GM21423 (cell line): ENCODE results near the gene PPP1R16B.

Source experiments
- ATAC-seq: cut with Tn5 transposase; IDR thresholded peaks from one replicate; pipeline ENCODE4 v1.9.1; 2021; ENCODE audit warnings: mild to moderate bottlenecking, moderate library complexity; ENCODE audit not compliant: unreplicated experiment

Gene PPP1R16B

GRCh38 chr20:38825901-38826625 is 20.6 kb downstream of the PPP1R16B start:
- no peak for ATAC-seq

GRCh38 chr20:38827770-38828281 is 22.3 kb downstream of the PPP1R16B start:
- no peak for ATAC-seq

DNA sequence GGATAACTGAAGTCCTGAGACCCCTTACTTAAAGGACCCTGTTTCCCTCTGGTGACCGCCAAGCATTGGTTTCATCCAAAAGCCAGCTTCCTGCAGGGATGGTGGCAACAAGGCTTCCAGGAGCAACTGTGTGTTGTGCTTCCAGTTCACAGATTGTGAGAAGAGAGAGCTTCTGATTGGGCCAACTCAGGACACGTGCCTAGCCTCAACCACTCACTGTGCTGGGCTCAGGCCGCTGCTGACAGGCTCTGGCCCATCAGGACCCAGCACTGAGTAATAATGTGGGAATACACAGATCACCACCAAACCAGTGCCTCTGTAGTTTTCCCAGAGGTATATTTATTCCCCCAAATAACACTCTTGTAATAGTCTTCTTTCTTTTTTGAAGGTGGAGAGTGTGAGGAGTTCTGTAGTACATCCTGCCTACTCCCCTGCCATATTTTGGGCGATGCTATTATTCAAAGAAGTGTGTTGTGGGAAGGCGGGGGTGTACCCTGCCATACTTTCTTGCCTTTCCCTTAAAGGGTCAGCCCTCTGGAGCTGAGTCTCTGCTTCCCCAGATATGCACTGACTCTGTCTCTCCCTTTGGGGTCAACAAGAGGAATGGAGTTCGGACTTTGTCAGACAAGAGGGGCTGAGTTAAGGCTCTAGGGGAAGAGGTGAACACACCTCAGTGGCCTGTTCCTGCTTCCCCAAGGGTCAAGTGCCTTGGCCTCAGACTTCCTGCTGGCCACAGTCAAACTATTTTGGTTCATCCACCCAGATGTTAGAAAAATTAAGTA is 23.2 kb downstream of the PPP1R16B start:
- no peak for ATAC-seq

DNA sequence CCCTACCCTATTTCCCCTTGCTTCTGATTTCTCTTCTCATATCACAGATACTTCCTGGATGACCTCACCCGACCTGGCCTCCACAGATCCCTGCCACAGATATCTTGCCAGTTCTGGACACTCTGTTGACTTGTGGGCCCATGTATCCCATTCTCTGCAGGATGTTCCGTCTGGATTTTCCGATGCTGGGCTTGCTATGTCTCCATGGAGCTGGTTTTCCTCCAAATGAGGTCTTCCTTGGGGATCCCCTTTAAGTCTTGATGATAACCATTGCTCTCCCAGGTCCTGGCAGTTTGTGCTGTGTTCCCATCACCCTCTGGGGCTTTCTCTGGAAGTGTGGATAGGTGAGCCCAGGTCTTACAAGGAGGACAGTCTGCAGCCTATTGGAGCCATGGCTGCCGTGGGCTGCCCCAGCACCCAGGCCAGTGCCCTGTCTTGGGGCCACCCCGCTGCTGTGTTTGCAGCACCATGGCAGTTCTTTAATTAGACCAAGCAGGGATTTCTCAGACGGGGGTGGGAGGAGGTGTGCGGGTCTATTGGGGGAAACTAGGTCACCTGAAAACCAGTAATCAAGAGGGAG is 23.9 kb downstream of the PPP1R16B start:
- no peak for ATAC-seq

DNA sequence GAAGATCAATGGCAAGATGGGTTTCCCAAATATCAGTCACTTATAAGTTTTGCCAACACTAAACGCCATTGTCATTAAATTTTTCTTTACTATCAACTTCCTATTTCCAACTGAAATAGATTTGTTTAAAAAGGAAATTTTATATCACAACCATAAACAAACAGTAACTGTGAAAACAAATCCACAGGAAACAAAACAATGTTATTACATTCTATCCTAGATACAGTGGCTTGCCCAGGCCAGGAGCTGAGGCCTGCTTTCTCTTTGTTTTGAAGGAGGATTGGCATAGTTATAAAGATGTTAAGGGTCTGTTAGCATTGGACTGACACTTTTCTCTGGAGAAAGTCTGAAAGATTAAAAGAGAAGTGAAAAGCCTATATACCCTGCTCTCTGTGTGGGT is 24.9 kb downstream of the PPP1R16B start:
- ATAC-seq, result no peak

DNA sequence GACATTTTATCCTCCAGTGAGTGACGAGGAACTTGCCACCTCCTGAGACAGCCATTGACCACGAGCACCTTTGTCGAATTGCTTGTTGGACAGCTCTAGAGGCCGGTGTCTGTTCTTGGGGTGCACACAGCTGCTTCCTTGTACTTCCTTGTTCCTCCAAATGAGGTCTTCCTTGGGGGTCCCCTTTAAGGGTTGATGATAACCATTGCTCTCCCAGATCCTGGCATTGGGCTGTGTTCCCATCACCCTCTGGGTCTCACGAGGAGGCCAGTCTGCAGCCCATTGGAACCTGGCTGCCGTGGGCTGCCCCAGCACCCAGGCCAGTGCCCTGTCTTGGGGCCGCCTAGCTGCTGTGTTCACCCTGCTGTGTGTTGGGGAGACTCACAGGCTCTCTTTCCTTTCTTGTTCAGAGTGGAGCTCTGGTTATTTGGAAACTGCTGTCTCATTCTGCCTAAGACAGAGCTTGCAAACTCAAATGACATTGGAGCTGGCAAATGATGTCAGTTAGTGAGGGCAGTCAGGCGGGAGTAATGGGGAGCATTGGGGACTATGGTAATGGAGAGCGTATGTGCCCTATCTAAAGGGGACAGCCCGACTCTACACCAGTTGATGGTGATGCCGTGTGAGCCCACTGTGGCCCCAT is 25.7 kb downstream of the PPP1R16B start:
- ATAC-seq, result no peak

DNA sequence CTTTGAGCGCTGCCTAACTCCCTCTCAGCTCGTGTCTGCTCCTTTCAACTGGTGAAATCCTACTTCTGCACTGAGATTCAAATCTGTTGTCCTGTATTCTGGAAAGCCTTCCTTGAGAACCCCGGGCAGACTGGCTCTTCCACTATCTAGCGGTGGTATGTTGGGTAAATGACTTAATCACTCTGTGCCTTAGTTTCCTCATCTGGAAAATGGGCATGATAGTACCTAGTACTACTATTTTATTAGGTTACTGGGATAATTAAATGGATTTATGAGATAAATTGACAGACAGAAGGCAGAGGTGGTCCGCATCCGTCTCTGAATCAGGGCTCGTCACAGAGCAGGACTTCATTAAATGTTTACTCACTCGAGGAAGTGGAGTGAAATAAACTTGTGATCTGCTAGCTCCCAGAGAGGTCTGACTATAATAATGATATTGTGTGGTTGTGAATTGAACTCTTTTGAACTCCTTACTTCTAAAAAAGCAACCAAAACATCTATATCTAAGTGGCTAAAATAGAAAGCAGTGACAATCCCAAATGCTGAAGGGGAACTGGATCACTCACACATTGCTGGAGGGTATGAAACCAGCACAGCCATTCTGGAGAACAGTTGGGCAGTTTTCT is 26.6 kb downstream of the PPP1R16B start:
- ATAC-seq, result no peak

GRCh38 chr20:38833154-38833856 is 27.8 kb downstream of the PPP1R16B start:
- ATAC-seq, result no peak

- no peak for ATAC-seq
Observed at GRCh38 chr20:38833857-38834164, 28.3 kb downstream of the PPP1R16B start.

DNA sequence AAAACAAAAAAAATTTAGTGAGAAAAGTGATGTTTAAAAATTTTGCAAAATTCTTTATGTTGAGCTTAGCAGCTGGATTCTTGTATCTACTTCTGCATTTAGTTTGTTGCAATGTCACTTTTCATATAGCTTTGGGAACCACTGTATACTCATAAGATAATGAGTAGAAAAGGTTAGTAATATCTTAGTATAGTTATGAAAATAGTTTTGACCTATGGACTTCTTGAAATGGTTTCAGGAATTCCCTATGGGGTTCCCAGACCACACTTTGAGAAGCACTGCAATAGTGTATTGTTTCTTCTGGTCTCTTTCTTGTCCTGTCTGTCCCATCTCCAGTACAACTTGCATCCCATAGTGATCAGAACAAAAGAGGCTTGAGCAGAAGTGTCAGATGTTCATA is 29.4 kb downstream of the PPP1R16B start:
- ATAC-seq, result no peak

DNA sequence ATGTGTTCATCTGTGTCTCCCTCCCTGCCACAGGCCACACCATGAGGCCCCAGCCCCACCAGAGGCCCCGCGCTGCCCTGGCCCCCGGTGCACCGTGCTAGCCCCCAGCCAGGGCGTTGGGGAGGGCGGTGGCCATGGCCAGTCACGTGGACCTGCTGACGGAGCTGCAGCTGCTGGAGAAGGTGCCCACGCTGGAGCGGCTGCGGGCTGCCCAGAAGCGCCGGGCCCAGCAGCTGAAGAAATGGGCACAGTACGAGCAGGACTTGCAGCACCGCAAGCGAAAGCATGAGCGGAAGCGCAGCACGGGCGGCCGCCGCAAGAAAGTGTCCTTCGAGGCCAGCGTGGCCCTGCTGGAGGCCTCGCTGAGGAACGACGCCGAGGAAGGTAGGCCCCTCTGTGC is 30.3 kb downstream of the PPP1R16B start:
- ATAC-seq, result no peak

DNA sequence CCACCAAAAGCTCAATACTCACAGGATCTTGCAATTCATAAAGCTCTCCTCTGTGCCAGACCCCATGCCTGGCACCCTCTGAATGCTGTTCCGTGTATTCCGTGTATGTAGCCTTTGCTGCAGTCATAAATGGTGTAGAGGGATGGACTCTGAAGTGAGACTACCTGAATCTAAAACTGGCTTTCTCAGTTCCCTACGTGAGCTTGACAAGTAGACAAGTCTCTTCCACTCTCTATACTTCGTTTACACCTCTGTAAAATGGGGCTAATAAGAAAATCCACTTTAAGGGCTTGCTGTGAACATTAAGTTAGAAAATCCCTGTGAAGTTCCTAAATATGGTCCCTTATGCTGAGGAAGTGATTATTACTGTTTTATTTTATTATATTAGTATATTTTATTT is 31.5 kb downstream of the PPP1R16B start:
- no peak for ATAC-seq

- ATAC-seq, result no peak
Observed at GRCh38 chr20:38838326-38838725, 32.8 kb downstream of the PPP1R16B start.

DNA sequence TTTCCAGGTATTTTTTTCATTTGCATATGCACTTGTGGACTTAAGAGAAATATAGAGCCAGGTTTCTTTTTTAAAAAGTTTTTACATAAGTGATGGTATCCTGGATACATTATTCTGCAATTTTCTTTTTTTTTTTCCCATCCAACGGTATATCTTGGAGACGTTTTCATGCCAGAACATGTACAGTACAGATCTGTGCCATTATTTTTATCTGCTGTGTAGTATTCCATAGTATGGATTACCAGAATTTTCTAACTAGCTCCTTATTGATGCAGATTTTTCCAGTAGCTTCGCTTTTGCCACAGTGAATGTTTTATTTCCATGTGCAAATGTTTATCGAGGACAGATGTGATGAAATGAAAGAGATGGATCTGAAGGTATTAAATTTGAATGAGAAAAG is 34.1 kb downstream of the PPP1R16B start:
- ATAC-seq, result no peak

GRCh38 chr20:38840053-38840893 is 34.8 kb downstream of the PPP1R16B start:
- no peak for ATAC-seq

DNA sequence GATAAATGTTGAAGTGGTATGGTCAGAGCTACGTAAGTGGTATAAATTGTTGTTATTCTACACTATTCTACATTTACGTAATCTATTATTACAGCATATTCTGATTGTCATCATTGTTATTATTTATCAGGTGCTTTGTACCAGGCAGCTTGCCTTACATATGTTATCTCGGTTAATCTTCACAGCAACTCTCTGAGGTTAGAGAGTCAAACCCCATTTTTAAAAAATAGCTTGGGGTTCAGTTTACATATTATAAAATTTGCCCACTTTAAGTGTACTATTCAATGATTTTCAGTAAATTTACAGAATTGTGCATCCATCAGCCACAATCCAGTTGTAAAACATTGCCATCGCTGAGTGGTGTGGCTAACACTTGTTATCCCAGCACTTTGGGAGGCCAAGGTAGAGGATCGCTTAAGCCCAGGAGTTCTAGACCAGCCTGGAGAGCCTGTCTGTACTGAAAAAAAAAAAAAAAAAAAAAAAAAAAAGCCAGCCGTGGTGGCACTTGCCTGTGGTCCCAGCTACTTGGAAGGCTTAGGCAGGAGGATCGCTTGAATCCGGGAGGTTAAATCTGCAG is 35.5 kb downstream of the PPP1R16B start:
- no peak for ATAC-seq

GRCh38 chr20:38841570-38841969 is 36.1 kb downstream of the PPP1R16B start:
- ATAC-seq, result no peak

GRCh38 chr20:38842026-38842425 is 36.5 kb downstream of the PPP1R16B start:
- peak; percentile 32 for ATAC-seq

DNA sequence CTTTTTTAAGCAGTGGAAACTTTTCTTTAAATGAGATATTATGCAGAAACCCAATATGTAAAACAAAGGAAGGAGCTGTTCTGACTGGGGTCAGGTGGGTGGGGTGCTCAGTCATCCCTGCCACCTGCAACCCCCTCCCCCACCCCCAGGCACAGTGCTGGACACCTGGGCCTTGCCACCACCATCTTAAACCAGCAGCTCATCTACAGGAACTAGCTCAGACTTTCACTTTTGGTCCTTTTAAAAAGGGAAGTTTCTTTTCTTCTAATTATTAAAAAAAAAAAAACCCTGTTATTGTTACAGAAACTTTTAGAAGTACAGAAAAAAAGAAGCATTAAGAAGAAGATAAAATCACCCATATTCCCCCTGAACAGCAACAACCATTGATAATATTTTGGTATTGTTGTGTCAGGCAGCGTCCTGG is 37.1 kb downstream of the PPP1R16B start:
- ATAC-seq, result peak; percentile 92
